ENCODE data around the gene ENTREP1.

The ENTREP1 gene

DNA sequence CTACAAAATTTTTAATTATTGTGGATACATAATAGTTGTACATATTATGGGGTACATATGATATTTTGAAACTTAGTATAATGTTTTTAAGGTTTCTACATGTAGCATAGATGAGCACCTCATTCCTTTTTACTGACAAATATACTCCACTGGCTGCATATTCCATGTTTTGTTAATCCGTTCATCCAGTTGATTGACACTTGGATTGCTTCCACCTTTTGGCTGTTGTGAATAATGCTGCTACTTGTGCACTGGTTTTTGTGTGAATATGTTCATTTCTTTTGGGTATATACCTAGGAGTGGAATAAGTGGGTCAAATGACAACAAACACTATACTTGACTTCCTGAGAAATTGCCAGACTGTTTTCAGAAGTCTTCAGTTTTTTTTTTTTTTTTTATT is 2.8 kb upstream of the ENTREP1 start:
- FAIRE-seq, result no peak

GRCh38 chr9:69323861-69324260 is 1.2 kb upstream of the ENTREP1 start:
- no peak for FAIRE-seq

DNA sequence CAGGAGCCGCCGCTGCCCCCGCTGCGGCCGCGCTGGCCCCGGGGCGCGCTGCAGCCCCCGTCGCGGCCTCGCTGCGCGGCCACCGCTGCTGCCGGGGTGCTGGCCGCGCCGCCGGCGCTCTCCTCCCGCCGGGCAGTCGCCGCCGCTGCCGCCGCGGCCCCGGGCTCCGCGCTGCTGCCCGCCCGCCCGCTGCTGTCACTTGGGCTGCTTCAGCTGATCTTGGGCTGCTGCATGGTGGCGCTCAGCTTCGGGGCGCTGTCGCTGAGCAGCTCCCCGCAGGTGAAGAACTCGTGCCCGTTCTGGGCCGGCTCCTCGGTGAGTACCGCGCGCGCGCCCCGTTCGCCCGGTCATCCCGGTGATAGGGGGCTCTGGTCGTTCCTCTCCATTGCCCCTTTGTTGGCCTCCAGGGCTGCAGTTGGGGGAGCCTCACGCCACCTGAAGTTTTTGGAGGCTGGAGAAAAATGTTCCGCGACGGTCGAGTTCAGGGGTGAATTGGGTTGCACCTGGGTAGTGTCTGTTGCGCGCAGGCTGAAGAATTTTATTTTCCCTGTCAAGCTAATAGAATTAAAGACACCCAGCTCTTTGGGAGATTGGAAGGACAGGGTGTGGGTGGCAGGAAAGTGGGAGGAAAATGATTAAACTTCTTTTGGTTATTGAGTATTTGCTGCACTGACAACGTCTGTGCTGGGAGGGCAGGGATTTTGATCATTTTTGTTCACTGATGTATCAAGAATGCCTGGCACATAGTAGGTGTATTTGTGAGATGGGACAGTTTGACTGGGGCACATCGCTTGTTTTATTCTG is 596 bp downstream of the ENTREP1 start:
- FAIRE-seq, result no peak

DNA sequence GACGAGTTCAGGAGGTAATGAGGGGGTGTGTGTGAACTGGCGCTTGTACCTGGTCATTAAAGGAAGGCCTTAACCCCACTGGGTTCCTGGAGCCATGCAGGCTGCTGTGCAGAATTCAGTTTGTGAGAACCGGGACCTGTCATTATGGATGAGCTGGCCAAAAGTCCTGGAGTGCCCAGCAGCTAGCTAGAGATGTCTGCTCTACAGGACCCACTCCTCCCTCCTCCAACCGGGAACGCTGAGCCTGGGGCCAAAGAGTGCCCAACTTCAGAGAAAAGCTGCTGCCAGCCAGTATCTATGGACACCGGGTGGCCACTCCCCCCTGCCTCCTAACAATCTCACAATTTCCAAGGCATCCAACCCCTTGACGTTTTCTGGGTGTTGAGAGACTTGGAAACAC is 1.2 kb downstream of the ENTREP1 start:
- FAIRE-seq, result no peak

DNA sequence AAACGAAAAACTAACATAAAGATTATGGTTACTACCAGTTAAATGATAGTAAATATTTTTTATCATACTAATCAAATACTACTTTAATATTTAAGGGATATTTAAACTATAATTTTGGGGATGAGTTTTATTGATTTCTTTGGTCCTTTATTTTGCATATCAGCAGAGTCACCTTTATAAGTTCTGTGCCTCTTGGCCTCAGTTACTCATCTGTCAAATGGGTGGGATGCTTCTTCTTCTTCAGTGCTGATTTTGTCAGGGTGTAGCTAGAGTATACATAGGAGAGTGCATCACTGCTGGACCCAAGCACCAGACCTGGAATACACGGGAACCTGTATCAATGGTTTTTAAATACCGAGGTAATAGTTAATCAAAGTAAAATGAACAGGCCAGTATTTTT is 5.6 kb downstream of the ENTREP1 start:
- no peak for FAIRE-seq

DNA sequence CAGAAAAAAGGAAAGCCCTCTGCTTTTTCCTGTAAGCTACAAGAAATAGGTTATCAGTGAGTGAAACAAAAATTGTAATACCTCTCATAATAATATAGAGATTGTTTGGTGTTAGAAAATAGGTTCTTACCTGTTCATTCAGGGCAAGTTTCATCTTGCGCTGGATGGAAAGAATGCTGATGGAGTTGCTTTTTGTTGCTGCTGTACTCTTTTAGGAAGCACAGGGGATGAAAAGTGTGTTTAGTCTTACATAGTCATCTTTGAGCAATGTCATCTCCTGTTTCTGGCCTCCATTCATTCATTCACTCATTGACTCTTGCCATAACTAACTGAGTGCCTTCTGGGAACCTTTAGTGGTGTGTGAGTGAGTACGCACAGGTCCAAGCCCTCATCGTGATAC is 6.4 kb downstream of the ENTREP1 start:
- no peak for FAIRE-seq

GRCh38 chr9:69332067-69332685 is 7.2 kb downstream of the ENTREP1 start:
- no peak for FAIRE-seq

- FAIRE-seq, result no peak
These were observed 8.7 kb downstream of the ENTREP1 start for GRCh38 chr9:69333716-69334115.

- FAIRE-seq, result no peak
These were observed 9.3 kb downstream of the ENTREP1 start for GRCh38 chr9:69334317-69334716.

DNA sequence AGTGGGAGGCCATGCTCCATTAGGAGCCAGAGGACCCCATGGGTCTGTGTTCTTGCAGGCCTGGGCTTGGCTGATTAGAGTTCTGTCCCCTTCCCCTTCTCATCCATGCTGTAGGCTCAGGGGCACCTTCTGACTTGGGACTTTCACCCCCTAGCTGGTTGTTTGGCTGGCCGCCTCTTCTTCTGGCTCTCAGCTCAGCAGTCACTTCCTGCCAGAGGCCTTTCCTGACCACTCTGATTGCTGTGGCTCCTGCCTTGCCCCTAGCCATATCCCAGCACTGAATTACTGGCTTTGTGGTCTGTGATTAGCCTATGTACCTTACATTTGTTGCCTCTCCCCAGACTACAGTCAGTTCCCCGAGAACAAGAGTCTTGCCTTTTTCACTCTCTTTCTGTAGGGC is 14.6 kb downstream of the ENTREP1 start:
- FAIRE-seq, result no peak

- no peak for FAIRE-seq
These were observed 15.6 kb downstream of the ENTREP1 start for GRCh38 chr9:69340631-69341030.

DNA sequence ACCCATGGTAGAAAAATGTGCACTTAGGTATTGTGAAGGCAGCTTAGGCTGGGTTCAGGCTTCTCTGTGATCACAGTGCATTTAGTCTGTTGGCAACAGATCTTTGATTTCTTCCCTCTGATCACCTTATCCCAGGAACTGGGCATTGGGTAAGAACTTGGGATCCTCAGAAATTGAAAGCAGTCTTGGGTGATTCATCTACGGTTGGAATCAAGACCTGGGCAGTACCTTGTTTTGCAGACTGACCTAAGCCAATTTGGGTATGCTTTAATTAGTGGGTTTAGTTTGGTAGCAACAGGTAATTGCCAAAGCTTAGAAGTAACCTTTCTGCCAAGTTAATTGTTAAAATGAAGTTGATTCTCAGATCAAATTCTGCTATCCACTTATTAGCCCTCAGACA is 17.8 kb downstream of the ENTREP1 start:
- FAIRE-seq, result no peak

GRCh38 chr9:69344459-69344858 is 19.4 kb downstream of the ENTREP1 start:
- FAIRE-seq, result no peak

DNA sequence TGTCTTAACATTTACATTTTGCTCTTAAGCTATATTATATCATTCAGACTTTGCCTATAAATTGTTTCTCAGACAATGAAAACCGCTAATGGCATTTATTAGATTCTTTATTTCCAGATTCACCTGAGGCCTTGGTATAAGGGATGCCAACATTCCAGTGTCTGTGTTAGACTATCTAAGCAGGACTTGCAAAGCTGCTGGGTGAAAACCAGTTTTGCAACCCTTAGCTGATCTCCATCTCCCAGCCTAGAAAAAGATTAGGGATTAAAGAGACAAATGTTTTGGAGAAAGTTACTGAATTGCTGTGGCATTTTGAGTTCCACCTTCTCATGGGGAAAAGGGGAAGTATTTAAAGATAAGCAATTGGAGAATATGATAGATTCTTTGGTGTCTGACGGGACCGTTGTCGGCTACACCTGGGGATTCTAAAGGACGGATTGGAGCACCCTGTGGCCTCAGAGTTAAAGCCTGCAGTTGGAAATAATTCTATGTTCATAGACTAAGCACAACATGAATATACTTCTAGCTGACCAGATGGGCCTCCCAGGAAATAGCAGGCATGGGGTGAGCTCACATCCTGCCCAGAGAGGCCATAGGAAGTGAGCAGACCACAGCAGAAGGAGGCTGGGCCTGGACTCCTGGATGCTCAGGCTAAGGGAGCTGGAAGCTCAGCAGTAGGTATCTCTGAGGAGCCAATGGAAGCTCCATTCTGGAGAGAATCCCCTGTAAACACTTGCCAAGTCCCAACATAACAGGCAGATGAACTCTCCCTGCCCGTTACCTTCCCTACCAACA is 21.8 kb downstream of the ENTREP1 start:
- FAIRE-seq, result no peak

- no peak for FAIRE-seq
These were observed 22.6 kb downstream of the ENTREP1 start for GRCh38 chr9:69347607-69348006.

- no peak for FAIRE-seq
These were observed 26.2 kb downstream of the ENTREP1 start for GRCh38 chr9:69351227-69351626.

DNA sequence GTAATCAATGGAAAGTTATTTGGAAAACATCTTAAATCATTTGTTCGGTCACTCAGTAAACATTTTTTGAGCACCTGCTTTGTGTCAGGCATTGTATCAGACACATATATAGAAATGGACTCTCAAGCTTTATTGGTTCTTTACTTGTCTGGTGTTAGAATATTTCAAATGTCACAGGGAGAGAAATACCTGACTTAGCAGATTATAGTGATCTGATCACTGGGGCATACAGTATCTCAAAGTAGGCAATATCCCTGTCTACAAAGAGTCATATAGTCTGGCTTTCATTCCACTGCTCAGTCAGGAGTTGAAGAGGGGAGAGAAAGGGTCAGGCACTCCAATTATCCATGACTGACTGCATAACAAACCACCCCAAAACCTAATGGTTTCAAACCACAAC is 30.2 kb downstream of the ENTREP1 start:
- no peak for FAIRE-seq

- no peak for FAIRE-seq
These were observed 32.2 kb downstream of the ENTREP1 start for GRCh38 chr9:69357030-69357775.

DNA sequence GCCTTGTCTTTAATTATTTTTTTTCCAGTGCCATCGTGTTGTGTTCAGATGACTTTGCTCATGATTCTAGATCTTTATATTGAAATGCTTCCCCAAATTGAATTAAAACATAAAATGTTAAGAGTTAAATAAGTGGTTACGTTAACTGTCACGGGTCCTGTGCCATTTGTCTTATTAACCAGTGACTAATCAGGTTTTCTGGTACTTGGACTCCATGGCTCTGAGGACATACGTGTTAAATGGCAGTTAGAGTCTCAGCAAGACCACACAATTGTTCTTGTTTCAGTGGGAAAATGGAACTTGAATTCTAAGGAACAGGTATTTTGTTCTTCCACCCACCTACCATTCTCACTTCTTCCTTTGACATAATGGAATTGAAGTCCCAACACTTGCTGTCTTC is 32.8 kb downstream of the ENTREP1 start:
- FAIRE-seq, result no peak

DNA sequence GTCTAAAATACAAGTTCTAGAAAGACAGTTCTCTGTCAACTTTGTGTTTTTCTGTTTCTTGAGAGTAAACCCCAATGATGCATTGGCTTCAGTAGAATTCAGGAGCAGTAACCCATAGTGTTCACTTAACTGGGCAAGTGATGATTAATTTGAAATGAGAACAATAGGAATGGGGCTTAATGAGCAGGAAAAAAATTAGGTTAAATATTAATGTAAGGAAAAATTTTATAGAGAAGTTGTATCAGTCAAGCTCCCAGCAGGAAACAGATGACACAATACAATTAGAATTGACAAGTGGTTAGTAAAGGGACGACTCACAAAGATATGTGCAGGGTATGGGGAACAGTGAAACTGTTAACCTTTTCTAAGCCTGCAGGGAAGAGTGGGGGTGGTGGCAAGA is 38.2 kb downstream of the ENTREP1 start:
- no peak for FAIRE-seq

DNA sequence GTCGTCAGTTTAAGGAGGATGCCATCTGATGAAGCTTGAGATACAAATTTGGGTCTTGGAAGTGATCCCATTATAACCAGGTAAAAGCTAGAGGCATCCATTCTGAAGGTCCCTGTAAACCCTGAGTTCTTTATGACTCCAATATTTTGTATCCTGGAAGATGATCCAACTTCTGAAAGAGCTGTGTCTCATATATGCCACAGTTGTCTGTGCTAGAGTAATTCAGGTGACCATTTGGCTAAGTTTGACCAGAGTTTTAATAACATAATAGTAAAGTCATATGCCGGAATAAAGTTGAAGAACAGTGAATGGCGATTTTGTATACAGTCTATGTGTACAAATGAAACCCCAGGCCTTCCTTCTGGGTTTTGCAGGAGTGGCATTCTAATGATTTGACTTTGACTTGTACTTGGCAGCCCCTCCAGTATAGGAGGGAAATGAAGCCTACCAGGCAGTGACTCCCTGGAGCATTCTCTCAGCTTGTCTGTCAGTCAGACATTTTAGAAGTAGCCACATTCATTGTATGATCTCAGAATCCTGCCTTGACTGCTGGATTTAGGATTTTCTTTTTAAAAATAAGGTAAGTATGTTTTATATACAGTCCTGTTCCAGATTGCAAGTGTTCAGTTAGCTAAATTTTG is 39.6 kb downstream of the ENTREP1 start:
- FAIRE-seq, result no peak

DNA sequence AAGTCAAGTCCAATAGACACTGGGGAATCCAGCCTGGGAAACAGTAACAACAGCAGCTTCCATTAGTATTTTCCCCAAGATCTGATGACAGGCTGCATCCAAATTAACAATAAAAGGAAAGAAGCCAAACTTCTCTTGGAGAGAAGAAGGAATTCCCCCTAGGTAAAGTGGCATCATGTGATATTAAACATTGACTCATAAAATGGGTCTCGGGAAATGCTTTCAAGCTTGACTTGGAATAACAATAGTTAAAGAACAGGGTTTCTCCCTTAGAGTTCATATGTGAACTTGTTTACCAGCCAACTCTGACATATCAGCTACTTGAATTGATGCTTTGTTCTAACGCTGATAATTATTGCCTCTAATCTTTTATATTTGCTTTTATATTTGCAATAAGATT is 45.4 kb downstream of the ENTREP1 start:
- FAIRE-seq, result no peak

- no peak for FAIRE-seq
These were observed 46.0 kb downstream of the ENTREP1 start for GRCh38 chr9:69371001-69371400.

Data from islet of Langerhans (tissue), 1 donor.